ENCODE measurements around the gene LRIG2. TPM values are rescaled to one million over a fixed set of nuclear protein-coding genes. Genes with fewer than 3 reads are reported as not detected.
A peak's percentile ranks its signal among the peaks of the same experiment; 100 is the strongest.

The LRIG2 gene
- total and polyA plus RNA-seq, 9 of the 15 experiments (the other 6 are each of a cell fraction or from before 2014, with no cell fraction given), result 1.8 to 28.1 (median 11.5) TPM

GRCh38 chr1:113072757-113073478 is at the start of gene LRIG2 (continued):
- TF ChIP-seq, protein P1, sequence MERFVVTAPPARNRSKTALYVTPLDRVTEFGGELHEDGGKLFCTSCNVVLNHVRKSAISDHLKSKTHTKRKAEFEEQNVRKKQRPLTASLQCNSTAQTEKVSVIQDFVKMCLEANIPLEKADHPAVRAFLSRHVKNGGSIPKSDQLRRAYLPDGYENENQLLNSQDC (CRISPR knock-in tag; IDR thresholded peaks at IDR 0.05), result peak; percentile 80; the same call in 1 of the 2 replicates
- TF ChIP-seq, protein P2, sequence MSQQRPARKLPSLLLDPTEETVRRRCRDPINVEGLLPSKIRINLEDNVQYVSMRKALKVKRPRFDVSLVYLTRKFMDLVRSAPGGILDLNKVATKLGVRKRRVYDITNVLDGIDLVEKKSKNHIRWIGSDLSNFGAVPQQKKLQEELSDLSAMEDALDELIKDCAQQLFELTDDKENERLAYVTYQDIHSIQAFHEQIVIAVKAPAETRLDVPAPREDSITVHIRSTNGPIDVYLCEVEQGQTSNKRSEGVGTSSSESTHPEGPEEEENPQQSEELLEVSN (IDR thresholded peaks at IDR 0.05; ENCODE audit: borderline replicate concordance in 1 of 2, extremely low read depth in 1 of 2, insufficient read depth in 1 of 2, insufficient read length in 1 of 2, low read depth in 1 of 2, low read length in 1 of 2, poor library complexity in 1 of 2, severe bottlenecking in 1 of 2), result peak; percentile 7 to 45
- TF ChIP-seq TCF15 (CRISPR knock-in tag; IDR thresholded peaks at IDR 0.05) (0 out of 2 replicates have a peak, but pooled peaks have one; percentile 1), RBFOX2 (IDR thresholded peaks at IDR 0.05; ENCODE audit: low read depth, low read length) (peak; percentile 96), KDM2B (CRISPR knock-in tag; IDR thresholded peaks at IDR 0.05) (no peak), POLR2G (IDR thresholded peaks at IDR 0.05; ENCODE audit: low read depth, low read length) (peak; percentile 96), HNRNPUL1 (IDR thresholded peaks at IDR 0.05; ENCODE audit: low read length) (no peak; the same call in 1 of the 2 replicates), ZBTB40 (IDR thresholded peaks at IDR 0.05) (no peak), ZBTB40 (CRISPR knock-in tag; IDR thresholded peaks at IDR 0.05) (no peak), FOXA1 (IDR thresholded peaks at IDR 0.05; ENCODE audit: borderline replicate concordance) (no peak), GTF2A2 (tag; IDR thresholded peaks at IDR 0.05) (no peak), ZNF445 (CRISPR knock-in tag; IDR thresholded peaks at IDR 0.05; ENCODE audit: low read depth) (no peak)
- TF ChIP-seq, protein P3, sequence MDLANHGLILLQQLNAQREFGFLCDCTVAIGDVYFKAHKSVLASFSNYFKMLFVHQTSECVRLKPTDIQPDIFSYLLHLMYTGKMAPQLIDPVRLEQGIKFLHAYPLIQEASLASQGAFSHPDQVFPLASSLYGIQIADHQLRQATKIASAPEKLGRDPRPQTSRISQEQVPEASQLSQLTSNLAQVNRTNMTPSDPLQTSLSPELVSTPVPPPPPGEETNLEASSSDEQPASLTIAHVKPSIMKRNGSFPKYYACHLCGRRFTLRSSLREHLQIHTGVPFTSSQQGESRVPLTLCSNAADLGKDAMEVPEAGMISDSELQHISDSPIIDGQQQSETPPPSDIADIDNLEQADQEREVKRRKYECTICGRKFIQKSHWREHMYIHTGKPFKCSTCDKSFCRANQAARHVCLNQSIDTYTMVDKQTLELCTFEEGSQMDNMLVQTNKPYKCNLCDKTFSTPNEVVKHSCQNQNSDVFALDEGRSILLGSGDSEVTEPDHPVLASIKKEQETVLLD (IDR thresholded peaks at IDR 0.05), result peak; percentile 98
